ENCODE results near the gene GLRX5.
A peak's percentile ranks its signal among the peaks of the same experiment; 100 is the strongest.

Gene GLRX5

GRCh38 chr14:95531969-95532368 lies 2.9 kb upstream of the GLRX5 start:
- H3K4me1 Mint-ChIP-seq (ENCODE audit: low read depth): peaks cover 58% of the 10 kb centered on the region
- H3K36me3 Mint-ChIP-seq (ENCODE audit: low read depth): peaks cover 43% of the 10 kb centered on the region
- H3K27me3 Mint-ChIP-seq: no peaks in the 10 kb centered on the region
- H3K4me3 Mint-ChIP-seq: peak overlapping the region; percentile 98
- H3K9me3 Mint-ChIP-seq: no peaks in the 10 kb centered on the region
- H3K27ac Mint-ChIP-seq: peak overlapping the region; percentile 78

- Mint-ChIP-seq H3K9me3 (no peaks in the 10 kb centered on the region), H3K36me3 (ENCODE audit: low read depth) (peaks cover 44% of the 10 kb centered on the region), H3K4me3 (peak overlapping the region; percentile 98), H3K4me1 (ENCODE audit: low read depth) (peaks cover 64% of the 10 kb centered on the region), H3K27me3 (no peaks in the 10 kb centered on the region), H3K27ac (peak overlapping the region; percentile 96)
Observed at GRCh38 chr14:95533391-95533821, 1.4 kb upstream of the GLRX5 start.

GRCh38 chr14:95533822-95534221 lies 1.0 kb upstream of the GLRX5 start:
- Mint-ChIP-seq H3K4me3 (peak overlapping the region; percentile 98), H3K27ac (peak overlapping the region; percentile 96), H3K9me3 (no peaks in the 10 kb centered on the region), H3K27me3 (no peaks in the 10 kb centered on the region), H3K36me3 (ENCODE audit: low read depth) (peaks cover 43% of the 10 kb centered on the region), H3K4me1 (ENCODE audit: low read depth) (peaks cover 67% of the 10 kb centered on the region)

- Mint-ChIP-seq H3K4me3 (peak overlapping the region; percentile 98), H3K36me3 (ENCODE audit: low read depth) (peaks cover 36% of the 10 kb centered on the region), H3K4me1 (ENCODE audit: low read depth) (peaks cover 70% of the 10 kb centered on the region), H3K9me3 (no peaks in the 10 kb centered on the region), H3K27ac (peak overlapping the region; percentile 91), H3K27me3 (no peaks in the 10 kb centered on the region)
Observed at GRCh38 chr14:95535226-95536021, 574 bp downstream of the GLRX5 start.

- H3K27ac Mint-ChIP-seq: peak overlapping the region; percentile 91
- H3K36me3 Mint-ChIP-seq (ENCODE audit: low read depth): peaks cover 30% of the 10 kb centered on the region
- no peaks in the 10 kb centered on the region for H3K27me3 Mint-ChIP-seq
- H3K4me3 Mint-ChIP-seq: peak overlapping the region; percentile 98
- H3K9me3 Mint-ChIP-seq: no peaks in the 10 kb centered on the region
- peaks cover 64% of the 10 kb centered on the region for H3K4me1 Mint-ChIP-seq (ENCODE audit: low read depth)
Observed at GRCh38 chr14:95536036-95536593, 1.3 kb downstream of the GLRX5 start.

GRCh38 chr14:95536671-95537070 lies 1.8 kb downstream of the GLRX5 start:
- peak overlapping the region; percentile 98 for H3K4me3 Mint-ChIP-seq
- peaks cover 59% of the 10 kb centered on the region for H3K4me1 Mint-ChIP-seq (ENCODE audit: low read depth)
- no peaks in the 10 kb centered on the region for H3K27me3 Mint-ChIP-seq
- no peak overlapping the region for H3K27ac Mint-ChIP-seq
- H3K9me3 Mint-ChIP-seq: no peaks in the 10 kb centered on the region
- peaks cover 25% of the 10 kb centered on the region for H3K36me3 Mint-ChIP-seq (ENCODE audit: low read depth)

GRCh38 chr14:95537298-95538089 lies 2.6 kb downstream of the GLRX5 start:
- peaks cover 18% of the 10 kb centered on the region for H3K36me3 Mint-ChIP-seq (ENCODE audit: low read depth)
- no peaks in the 10 kb centered on the region for H3K9me3 Mint-ChIP-seq
- H3K4me3 Mint-ChIP-seq: peak overlapping the region; percentile 98
- no peak overlapping the region for H3K27ac Mint-ChIP-seq
- H3K27me3 Mint-ChIP-seq: no peaks in the 10 kb centered on the region
- H3K4me1 Mint-ChIP-seq (ENCODE audit: low read depth): peaks cover 53% of the 10 kb centered on the region

GRCh38 chr14:95538801-95539509 lies 4.1 kb downstream of the GLRX5 start:
- peaks cover 50% of the 10 kb centered on the region for H3K4me1 Mint-ChIP-seq (ENCODE audit: low read depth)
- H3K9me3 Mint-ChIP-seq: no peaks in the 10 kb centered on the region
- no peak overlapping the region for H3K4me3 Mint-ChIP-seq
- H3K27ac Mint-ChIP-seq: no peak overlapping the region
- peaks cover 3% of the 10 kb centered on the region for H3K36me3 Mint-ChIP-seq (ENCODE audit: low read depth)
- no peaks in the 10 kb centered on the region for H3K27me3 Mint-ChIP-seq

- H3K4me3 Mint-ChIP-seq: no peak overlapping the region
- H3K27ac Mint-ChIP-seq: no peak overlapping the region
- no peaks in the 10 kb centered on the region for H3K27me3 Mint-ChIP-seq
- H3K4me1 Mint-ChIP-seq (ENCODE audit: low read depth): peaks cover 47% of the 10 kb centered on the region
- H3K9me3 Mint-ChIP-seq: no peaks in the 10 kb centered on the region
- peaks cover 8% of the 10 kb centered on the region for H3K36me3 Mint-ChIP-seq (ENCODE audit: low read depth)
Observed at GRCh38 chr14:95540236-95540855, 5.5 kb downstream of the GLRX5 start.

GRCh38 chr14:95541346-95541745 lies 6.5 kb downstream of the GLRX5 start:
- Mint-ChIP-seq H3K27ac (no peak overlapping the region), H3K4me3 (no peak overlapping the region), H3K27me3 (no peaks in the 10 kb centered on the region), H3K4me1 (ENCODE audit: low read depth) (peaks cover 47% of the 10 kb centered on the region), H3K36me3 (ENCODE audit: low read depth) (peaks cover 17% of the 10 kb centered on the region), H3K9me3 (no peaks in the 10 kb centered on the region)

GRCh38 chr14:95541932-95542930 lies 7.4 kb downstream of the GLRX5 start:
- no peaks in the 10 kb centered on the region for H3K27me3 Mint-ChIP-seq
- no peak overlapping the region for H3K27ac Mint-ChIP-seq
- H3K4me1 Mint-ChIP-seq (ENCODE audit: low read depth): peaks cover 41% of the 10 kb centered on the region
- H3K4me3 Mint-ChIP-seq: no peak overlapping the region
- H3K9me3 Mint-ChIP-seq: no peaks in the 10 kb centered on the region
- peaks cover 17% of the 10 kb centered on the region for H3K36me3 Mint-ChIP-seq (ENCODE audit: low read depth)

GRCh38 chr14:95543021-95543420 lies 8.2 kb downstream of the GLRX5 start:
- no peaks in the 10 kb centered on the region for H3K27me3 Mint-ChIP-seq
- H3K4me1 Mint-ChIP-seq (ENCODE audit: low read depth): peaks cover 34% of the 10 kb centered on the region
- no peak overlapping the region for H3K27ac Mint-ChIP-seq

GRCh38 chr14:95544588-95544987 lies 9.7 kb downstream of the GLRX5 start:
- Mint-ChIP-seq H3K4me3 (no peak overlapping the region), H3K4me1 (ENCODE audit: low read depth) (peaks cover 22% of the 10 kb centered on the region), H3K27me3 (no peaks in the 10 kb centered on the region), H3K9me3 (no peaks in the 10 kb centered on the region), H3K36me3 (ENCODE audit: low read depth) (peaks cover 22% of the 10 kb centered on the region), H3K27ac (no peak overlapping the region)

More at GRCh38 chr14:95543021-95543420, 8.2 kb downstream of the GLRX5 start:
- Mint-ChIP-seq H3K9me3 (no peaks in the 10 kb centered on the region), H3K4me3 (no peak overlapping the region), H3K36me3 (ENCODE audit: low read depth) (peaks cover 17% of the 10 kb centered on the region)
